ENCODE data around the gene RNF223.
"Not testable (repeated sequence)": the region's sequence is repeated elsewhere in the genome, so short reads cannot be mapped to it uniquely, and the experiment has no call there.

RNF223 gene

DNA sequence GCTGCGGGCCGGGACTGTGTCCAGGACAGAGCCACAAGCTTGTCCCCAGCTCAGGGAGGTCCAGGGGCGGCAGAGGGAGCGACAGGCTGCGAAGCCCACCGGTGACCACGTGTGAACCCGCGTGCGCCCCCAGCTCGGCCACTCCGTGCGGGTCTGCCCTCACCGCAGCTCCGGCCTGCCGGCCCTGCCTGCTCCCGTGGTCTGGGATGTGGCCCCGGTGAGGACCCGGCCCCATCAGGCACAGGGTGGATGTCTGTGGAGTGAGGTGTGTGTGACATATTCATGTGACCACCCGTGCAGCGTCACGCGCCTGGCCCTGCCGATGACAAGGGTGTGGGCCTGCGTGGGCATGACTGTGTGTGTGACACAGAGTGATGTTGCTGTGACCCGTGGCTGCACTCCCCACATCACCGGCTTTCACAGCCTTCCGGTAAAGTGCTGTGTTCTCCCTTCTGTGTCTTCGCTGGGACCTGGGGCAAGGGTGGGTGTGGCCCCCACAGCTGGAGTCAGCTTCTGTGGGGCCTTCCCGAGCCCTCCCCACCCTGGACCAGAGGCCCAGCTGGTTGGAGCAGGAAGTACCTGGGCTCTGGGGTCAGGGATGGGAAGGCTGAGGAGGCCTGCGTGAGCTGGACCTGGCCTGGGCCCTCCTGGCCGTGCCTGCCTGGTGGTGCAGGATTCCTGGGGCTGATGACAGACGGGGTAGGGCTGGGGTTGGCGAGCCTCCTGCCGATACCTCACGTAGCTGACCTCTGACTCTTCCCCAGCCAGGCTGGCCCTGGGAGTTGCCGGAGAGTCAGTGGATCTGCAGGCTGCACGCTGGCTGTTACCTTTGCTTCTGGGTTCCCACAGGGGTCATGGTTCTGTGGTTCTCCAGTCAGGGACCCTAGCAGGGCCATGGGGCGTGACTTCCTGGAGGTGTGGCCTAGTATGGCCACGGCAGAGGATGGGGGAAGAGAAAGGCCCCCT lies 4.1 kb downstream of the RNF223 start:
- DNase-seq: no peak

DNA sequence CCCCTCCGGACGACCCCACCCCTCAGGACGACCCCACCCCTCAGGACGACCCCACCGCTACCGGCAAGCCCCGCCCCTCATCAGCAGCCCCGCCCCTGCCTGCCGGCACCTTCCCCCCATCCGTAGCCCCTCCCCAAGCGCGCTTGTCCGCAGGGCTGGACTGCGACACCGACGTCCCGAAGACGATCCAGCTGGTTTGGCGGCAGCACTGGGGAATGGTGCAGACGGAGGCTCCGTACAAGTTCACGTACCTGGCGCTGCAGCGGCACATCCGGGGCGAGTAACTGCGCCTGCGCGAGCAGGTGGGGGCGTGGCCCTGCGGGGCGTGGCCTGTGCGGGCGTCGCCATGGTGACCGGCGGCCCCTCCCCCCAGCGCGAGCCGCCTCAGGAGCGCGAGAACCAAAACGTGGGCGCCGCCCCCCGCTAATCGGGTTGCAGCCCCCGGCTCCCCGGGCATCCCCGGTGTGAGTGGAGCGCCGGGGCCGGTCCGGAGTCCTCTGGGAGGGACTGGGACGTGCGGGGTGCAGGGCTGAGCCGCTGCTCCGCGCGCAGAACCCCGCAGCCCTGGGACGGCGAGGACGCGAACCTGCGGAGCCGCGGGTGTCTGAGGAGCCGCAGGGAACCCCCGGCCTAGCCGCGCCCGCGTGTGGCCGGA lies 4.9 kb downstream of the RNF223 start:
- peak; percentile 90 for DNase-seq

DNA sequence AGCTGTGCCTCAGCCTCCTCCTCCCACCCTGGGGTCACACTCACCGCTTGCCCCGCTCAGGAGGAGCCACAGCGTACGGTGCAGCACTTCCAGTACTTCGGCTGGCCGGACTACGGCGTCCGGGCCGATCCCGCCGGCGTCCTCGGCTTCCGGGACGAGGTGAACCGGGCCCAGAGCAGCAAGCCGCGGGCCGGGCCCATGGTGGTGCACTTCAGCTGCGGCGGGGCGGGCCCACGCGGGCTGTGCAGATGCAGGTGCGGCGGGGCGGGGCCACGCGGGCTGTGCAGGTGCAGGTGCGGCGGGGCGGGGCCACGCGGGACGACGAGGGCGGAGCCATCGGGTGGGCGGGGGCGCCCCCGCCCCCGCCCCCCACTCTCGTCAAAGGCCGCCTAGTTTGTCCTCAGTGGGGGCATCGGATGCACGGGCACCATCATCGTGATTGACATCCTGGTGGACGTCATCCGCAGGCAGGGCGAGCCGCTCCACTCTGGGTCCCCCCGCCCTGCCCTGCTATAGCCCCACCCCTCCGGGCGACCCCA lies 5.5 kb downstream of the RNF223 start:
- peak; percentile 75 for DNase-seq

DNA sequence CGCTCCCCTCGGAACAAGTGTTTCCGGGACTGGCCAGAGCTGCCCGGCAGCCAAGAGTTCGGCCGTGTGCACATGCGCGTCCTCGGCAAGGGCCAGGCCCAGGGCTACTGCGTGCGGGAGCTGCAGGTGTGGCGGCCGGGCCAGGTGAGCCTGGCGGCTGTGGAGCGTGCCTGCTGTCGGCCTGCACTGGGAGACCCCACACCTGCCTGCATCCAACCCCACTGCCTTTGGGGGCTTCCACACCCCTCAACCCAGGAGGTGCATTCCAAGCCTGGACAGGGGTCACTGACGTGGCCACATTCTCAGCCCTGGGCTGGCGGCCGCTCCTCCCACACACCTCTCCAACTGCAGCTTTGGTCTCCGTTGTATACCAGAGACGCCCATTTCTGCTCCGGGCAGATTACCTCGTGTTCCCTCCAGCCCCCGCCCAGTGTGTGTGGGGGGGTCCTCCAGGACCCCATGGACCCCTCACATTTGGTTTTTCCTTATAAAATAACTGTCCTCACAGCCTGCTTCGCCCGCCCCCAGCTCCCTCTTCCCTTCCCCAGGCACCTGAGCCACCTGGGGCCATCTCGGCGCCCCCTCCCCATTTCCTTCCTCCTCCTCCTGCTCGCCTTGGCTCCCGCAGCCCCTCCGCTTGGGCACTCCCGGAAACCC lies 6.1 kb downstream of the RNF223 start:
- no peak for DNase-seq

DNA sequence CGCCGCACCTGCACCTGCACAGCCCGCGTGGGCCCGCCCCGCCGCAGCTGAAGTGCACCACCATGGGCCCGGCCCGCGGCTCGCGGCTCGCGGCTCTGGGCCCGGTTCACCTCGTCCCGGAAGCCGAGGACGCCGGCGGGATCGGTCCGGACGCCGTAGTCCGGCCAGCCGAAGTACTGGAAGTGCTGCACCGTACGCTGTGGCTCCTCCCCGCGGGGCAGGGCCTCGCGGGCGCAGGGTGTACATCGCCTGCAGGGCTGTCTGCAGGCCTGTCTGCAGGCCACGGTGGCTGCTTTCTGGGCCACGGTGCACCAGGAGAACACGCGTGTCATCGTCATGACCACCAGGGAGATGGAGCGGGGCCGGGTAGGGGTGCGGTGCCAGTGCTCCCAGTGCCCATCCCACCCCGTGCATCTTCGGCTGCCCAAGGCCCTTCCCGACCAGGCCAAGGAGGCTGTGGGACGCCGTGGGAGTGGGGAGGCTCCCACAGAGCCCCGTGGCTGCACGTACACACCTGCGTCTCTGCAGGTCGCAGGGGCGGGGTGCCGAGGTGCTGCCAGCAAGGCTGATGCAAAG lies 6.7 kb downstream of the RNF223 start:
- no peak for DNase-seq

DNA sequence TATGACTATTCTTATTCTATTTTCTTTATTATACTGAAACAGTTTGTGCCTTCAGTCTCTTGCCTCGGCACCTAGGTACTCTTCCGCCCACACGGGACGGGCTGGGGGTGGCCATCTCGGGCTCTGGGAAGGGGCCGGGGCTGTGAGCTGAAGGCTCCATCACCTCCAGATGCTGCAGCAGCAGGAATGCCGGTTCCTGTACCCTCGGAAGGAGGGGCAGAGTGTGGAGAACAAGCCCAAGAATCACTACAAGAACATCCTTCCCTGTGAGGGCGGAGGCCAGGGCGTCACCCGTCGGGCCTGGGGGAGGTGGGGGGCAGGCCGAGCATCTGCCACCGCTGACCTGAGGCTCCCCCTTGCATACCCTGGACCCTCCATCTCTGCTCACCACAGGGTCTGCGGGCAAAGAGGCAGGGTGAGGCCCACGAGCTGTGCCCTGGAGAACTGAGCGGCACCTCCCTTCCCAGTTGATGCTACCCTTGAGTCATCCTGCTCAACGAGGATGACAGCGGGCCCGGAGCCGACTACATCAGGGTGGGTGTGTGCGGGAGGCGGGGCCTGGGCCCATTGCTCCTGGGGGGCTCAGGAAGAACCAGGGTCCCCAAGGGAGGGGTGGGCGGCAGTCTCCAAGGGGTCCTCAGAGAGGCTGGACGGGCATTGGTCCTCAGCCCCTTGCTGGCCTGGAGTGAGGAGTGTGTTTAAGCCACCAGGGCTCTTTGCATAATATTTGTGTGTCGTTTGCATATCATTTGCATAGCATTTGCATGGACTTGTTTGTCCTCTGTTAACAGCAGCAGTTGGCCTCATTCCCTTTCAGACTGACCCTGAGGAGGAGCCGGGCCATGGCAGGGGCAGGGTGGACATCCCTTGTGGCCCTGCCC lies 7.5 kb downstream of the RNF223 start:
- DNase-seq: no peak

DNA sequence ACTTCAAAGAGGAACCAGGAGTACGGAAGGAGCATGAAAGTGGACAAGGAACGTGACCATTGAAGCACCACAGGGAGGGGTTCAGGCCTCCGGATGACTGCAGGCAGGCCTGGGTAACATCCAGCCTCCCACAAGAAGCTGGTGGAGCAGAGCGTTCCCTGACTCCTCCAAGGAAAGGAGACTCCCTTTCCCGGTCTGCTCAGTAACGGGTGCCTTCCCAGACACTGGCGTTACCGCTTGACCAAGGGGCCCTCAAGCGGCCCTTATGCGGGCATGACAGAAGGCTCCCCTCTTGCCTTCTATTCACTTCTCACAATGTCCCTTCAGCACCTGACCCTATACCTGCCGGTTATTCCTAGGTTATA lies 8.2 kb downstream of the RNF223 start:
- not testable (repeated sequence) for DNase-seq

DNA sequence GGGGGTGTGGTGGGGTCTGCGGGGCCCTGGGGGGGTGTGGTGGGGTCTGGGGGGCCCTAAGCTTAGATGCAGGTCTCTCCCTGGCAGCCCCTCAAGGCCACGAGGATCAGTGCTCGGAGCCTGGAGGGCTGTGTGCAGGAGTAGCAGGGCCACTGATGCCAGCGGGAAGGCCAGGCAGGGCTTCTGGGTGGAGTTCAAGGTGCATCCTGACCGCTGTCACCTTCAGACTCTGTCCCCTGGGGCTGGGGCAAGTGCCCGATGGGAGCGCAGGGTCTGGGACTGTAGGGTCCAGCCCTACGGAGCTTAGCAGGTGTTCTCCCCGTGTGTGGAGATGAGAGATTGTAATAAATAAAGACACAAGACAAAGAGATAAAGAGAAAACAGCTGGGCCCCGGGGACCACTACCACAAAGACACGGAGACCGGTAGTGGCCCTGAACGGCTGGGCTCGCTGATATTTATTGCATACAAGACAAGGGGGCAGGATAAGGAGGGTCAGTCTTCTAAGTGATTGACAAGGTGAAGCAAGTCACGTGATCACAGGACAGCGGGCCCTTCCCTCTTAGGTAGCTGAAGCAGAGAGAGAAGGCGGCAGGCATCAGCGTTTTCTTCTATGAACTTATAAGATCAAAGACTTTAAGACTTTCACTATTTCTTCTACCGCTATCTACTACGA lies 8.7 kb downstream of the RNF223 start:
- no peak for DNase-seq

DNA sequence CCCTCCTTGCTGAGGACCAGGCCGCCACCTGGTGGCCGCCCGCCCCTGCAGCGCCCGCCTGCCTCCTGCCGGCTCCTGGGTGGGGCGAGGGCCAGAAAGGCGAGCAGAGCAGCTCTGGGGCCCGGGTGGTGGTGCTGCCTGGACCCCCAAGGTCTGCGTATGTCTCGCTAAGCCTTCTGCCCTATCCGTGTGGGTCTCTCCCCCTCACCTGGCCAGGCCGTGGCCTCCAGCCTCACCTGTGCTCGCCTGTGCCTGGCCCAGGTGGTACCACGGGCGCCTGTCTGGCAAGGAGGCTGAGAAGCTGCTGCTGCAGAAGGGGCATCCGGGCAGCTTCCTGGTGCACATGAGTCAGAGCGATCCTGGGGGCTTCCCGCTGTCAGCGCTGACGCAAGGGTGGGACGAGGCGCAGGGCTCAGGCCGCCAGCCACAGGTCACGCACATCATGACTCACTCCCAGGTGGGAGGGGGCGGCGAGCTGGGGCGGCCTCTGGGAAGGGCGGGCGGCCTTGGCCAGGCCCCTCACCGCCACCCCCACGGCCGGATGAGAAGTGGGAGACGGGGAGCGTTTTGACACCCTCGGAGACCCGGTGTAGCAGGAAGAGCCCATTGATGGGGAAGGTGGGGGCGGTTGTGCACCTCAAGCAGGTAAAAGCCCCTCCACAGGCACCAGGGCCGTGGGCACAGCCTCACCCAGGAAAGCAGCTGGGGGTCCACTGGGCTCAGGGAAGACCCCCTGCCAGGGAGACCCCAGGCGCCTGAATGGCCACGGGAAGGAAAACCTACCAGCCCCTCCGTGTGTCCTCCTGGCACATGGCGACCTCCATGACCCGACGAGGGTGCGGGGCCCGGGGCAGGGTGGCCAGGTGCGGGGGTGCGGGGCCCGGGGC lies 9.9 kb downstream of the RNF223 start:
- DNase-seq: peak; percentile 79

DNA sequence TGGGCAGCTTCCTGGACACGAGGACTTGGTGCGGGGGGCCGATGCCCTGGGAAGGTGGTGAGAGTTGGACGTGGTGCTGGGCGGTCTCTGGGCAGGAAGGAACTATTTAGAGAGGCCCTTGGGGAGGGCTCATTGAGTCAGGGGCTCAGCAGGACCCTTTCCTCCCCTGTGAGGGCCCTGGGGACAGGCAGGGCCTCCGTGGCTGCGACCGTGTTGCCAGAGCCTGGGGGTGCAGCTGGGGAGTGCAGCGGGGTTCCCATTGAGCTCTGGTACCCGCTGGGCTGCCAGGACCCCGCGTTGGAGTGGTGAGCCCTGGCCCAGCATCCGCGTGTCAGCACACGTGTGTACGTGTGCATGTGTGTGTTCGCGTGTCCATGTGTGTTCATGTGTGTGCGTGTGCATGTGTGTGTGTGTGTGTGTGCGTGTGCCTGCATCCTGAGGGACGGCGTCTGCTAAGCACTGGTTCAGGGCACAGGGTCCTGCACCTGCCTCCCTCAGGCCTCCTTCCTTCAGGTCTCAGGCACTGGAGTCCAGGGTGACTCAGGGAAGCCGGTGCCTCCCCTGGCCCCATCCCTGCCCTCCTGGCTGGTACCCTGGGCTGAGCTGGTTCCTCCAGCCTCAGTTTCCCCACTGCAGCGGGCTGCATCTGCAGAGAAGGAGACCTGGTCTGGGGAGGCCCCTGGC lies 10.7 kb downstream of the RNF223 start:
- no peak for DNase-seq

DNA sequence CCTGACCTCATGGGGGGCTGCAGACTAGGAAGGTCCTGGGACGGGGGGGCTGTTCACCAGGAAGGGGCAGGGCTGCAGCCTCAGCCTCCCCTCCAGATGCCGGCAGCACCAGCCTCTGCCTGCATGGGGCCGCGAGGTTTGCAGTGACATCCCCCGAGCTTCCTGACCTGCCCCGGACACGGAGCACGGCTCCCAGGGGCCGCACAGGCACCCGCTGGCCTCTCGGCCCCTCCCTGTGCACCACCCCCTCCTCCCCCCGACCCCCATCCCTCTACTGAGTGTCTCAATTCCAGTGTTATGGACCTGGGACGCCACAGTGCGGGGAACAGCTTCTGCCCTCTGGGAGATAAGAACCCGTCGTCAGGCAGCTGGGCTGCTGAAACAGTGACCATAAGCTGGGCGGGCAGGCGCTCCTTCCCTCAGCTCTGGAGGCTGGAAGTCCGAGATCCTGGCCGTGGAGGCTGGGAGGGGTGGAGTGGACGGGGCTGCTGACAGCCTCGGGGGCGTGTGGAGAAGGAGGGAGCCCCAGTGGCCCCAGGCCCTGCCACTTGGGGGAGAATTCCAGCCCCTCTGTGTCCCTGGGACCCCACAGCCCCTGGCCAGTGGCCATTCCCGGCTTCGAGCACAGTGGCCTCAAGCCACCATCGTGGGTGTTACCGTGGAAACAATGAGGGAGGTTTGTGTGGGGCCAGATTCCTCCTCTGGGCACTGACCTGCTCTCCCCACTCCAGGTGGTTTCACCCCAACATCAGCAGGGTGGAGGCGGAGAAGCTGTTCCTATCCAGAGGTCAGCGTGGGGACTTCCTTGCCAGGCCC lies 11.6 kb downstream of the RNF223 start:
- no peak for DNase-seq

DNA sequence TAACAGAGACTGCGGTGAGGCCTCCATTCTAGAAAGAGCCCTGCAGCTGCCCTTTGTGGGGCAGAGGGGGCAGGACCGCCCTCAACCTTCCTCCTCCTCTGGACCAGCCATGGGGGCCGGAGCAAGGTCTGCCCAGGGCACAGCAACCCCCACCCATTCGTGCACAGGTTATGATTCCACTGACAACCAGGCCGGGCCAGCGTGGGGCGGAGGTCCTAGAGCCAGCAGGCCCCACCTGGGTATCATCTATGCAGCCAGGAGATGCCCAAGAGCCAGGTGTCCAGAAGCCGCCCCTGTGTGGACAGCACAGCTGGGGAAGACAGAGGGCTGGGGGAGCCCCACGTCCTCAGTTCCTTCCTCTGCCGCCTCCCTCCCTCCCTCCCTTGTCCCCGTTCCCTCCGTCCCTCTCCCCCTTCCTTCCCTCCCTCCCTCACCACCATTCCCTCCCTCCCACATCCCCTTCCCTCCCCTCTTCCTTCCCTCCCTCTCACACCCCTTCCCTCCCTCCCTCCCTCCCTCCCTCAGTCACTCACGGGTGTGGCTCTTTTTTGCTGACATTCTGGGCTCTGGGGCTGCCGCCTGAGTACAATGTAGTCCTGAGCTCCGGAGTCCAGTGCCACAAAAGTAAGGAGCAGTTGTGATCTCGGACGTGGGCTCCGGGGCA lies 12.3 kb downstream of the RNF223 start:
- DNase-seq: no peak

DNA sequence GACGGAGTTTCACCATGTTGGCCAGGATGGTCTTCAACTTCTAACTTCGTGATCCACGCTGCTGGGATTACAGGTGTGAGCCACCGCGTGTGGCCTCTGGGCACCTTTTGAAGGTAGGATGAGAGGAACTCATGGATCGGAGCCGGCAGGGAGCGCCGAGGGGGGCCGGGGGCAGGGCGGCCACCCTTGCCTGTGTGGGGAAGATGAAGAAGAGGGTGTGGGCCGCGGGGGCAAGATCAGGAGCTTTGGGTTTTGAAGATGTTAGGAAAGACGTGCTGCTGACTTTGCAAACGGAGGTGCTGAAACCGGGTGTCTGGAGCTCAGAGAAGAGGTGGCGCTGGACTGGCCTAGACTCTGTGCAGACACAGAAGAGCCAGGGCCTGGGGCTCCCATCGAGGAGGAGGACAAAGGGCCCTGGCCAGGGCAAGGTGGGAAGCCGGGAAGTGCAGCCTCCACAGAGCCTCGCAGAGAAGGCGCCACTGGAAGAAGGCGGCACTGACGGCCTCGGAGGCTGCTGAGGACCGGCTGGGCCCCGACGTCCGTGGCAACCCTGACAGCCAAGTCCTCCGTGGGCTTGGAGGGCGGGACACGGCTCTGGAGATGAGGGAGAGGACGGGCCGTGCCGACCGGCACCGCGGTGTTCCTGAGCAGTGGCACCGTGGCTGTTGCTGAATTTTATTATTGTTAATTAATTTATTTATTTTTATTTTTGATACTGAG lies 13.7 kb downstream of the RNF223 start:
- no peak for DNase-seq

DNA sequence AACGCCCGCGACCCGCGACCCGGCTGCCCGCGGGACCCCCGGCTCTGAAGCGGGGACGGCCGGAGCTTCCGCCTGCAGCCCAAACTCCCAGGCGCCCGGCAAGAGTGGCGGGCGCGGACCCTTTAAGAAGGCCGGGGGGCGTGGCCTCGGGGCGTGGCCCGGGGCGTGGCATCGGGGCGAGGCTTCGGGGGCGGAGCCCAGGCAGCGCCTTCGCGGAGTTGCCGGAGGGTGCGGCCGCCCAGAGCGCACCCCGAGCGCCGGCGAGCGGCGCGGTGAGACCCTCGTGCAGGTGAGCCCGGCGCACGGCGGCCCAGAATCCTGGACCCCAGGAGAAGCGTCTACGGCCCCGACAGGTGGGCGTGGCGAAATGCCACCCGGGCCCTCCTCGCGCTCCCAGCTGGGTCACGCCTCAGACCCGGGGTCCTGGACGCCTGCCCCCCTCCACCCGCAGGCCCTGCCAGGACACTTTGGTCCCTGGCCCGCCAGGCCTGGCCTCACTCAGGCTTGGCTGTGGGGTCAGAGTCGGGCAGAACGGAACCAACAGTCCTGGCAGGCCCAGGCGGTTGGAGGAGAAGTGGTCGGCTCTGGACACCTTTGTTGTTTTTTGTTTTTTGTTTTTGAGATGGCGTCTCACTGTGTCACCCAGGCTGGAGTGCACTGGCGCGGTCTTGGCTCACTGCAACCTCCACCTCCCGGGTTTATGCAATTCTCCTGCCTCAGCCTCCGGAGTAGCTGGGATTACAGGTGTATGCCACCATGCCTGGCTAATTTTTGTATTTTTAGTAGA lies 14.4 kb downstream of the RNF223 start:
- peak; percentile 91 for DNase-seq

DNA sequence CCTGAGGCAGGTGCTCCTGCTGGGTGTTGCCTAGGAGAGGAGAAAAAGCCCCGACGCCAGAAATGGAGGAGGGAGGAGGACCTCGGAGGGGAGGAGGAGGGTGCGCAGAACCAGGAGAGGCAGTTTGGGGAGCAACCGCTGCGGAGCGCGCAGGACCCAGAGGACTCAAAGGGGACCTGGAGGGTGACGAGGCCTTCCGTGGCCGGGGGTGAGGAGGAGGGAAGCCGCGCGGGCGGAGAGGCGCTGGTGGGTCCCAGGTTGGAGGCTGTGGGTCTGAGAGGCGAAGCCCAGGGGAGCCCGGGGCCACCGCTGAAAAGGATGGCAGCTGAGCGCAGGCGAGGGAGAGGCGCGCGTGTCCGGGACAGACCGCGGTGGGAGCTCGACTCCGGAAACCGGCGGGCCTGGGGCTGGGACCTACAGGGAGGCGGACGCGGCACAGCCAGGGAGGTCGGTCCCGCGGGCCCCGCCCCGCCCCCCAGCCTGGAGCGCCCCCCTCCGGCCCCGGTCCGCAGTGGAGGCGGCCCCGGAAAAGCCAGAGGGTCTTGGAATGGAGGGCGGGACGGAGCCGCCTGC lies 15.1 kb downstream of the RNF223 start:
- DNase-seq: no peak
